HG03060 (cell line): Measurements from ENCODE around the gene ST3GAL6.

Source experiments
- ATAC-seq: cut with Tn5 transposase; IDR thresholded peaks from one replicate; pipeline ENCODE4 v1.9.1; 2021; ENCODE audit warnings: low read depth, moderate number of reproducible peaks; ENCODE audit not compliant: unreplicated experiment

ST3GAL6 gene

DNA sequence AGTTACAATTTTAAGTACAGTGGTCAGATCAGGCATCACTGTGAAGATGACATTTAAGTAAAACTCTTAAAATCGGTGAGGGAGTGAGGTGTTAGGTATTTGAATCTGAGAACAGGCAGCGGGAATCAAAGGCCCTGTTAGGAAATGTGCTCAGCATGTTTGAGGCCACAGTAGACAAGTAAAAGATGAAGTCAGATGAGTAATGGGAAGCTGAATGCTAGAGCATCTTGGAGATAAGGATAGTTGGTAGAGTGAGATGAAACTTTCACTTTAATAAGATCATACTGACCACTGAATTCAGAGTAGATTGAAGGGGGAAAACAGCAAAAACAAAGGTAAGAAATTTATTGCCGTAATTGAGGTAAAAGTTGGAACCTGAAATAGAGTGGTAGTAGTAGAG is 76.7 kb downstream of the ST3GAL6 start:
- ATAC-seq = no peak

GRCh38 chr3:98843266-98843959 is 80.3 kb downstream of the ST3GAL6 start:
- no peak for ATAC-seq
